C4-2B (cell line): Measurements from ENCODE around the gene HPS3.

Source experiments
- ZFX ChIP-seq: fragments of 450-650 bp; IDR thresholded peaks from 2 replicates; pipeline ENCODE4 v1.6.1; 2017
- TF ChIP-seq, protein P1 (sequence below): fragments of 450-650 bp; conservative IDR thresholded peaks from 2 replicates; pipeline ENCODE4 v1.5.1; 2017; ENCODE audit warnings: mild to moderate bottlenecking

DNA sequence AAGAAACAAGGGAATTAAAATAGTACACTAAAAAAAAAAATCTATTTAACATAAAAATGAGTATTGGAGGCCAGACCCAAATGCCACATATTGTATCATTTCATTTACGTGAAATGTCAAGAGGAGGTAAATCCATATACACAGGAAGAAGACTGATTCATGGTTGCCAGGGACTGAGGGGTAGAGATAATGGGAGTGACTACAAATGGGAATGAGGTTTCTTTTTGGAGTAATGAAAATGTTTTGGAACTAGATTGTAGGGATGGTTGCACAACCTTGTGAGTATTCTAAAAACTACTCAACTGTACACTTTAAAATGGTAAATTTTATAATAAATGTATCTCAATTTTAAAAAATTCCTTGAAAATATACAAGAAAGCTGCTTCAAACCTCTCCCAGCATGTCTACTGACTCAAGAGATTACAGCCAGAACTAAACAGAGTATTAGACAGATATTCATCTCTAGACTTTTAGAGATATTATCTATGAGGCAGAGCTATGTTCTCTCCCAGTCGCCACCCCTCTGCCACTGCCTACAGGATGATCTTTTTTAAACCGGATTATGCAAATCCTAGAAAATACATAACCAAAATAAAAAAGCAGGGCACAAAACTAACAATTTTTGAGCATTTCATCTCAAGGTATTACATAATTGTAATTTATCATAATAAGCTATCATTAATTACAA, 49.3 kb upstream of the HPS3 start:
- TF ChIP-seq, protein P1, sequence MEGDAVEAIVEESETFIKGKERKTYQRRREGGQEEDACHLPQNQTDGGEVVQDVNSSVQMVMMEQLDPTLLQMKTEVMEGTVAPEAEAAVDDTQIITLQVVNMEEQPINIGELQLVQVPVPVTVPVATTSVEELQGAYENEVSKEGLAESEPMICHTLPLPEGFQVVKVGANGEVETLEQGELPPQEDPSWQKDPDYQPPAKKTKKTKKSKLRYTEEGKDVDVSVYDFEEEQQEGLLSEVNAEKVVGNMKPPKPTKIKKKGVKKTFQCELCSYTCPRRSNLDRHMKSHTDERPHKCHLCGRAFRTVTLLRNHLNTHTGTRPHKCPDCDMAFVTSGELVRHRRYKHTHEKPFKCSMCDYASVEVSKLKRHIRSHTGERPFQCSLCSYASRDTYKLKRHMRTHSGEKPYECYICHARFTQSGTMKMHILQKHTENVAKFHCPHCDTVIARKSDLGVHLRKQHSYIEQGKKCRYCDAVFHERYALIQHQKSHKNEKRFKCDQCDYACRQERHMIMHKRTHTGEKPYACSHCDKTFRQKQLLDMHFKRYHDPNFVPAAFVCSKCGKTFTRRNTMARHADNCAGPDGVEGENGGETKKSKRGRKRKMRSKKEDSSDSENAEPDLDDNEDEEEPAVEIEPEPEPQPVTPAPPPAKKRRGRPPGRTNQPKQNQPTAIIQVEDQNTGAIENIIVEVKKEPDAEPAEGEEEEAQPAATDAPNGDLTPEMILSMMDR: no peak
- TF ChIP-seq ZFX: no peak
